Stimulated activated CD4-positive, alpha-beta T cell treated with anti-CD3 and anti-CD28 coated beads, Interleukin-4, amount 100 ng/mL, for 48 hours (primary cell): Measurements from ENCODE around the gene RAD51AP1.

Experiments used
- DNase-seq, 2 donors: peaks; one replicate each; pipeline ENCODE4 v3.0.0-alpha.2; 2020; ENCODE audit warnings: low read depth in 2 of 2

RAD51AP1 gene

GRCh38 chr12:4545195-4545594, 6.5 kb downstream of the RAD51AP1 start:
- DNase-seq: no peak

- no peak for DNase-seq
Measured at GRCh38 chr12:4552191-4552590, 13.5 kb downstream of the RAD51AP1 start.

- DNase-seq: no peak
Measured at GRCh38 chr12:4553943-4554342, 15.3 kb downstream of the RAD51AP1 start.

- no peak for DNase-seq
Measured at GRCh38 chr12:4555804-4556203, 17.1 kb downstream of the RAD51AP1 start.

- no peak for DNase-seq
Measured at GRCh38 chr12:4556735-4557530, 18.2 kb downstream of the RAD51AP1 start.

GRCh38 chr12:4557586-4557985, 18.9 kb downstream of the RAD51AP1 start:
- no peak for DNase-seq

- DNase-seq: no peak
Measured at GRCh38 chr12:4558171-4558570, 19.5 kb downstream of the RAD51AP1 start.

- DNase-seq: no peak
Measured at GRCh38 chr12:4562034-4562657, 23.5 kb downstream of the RAD51AP1 start, which contains the start of gene DYRK4. DYRK4 (plus strand) TSS chr12:4562208; CDS start chr12:4562246, 38 bp downstream.

GRCh38 chr12:4563336-4563735, 24.6 kb downstream of the RAD51AP1 start:
- no peak for DNase-seq

GRCh38 chr12:4564818-4565217, 26.1 kb downstream of the RAD51AP1 start:
- no peak for DNase-seq

GRCh38 chr12:4566474-4566873, 27.8 kb downstream of the RAD51AP1 start:
- no peak for DNase-seq

GRCh38 chr12:4567073-4567881, 28.6 kb downstream of the RAD51AP1 start:
- no peak for DNase-seq

GRCh38 chr12:4569261-4569660, 30.6 kb downstream of the RAD51AP1 start:
- no peak for DNase-seq

GRCh38 chr12:4572680-4573079, 34.0 kb downstream of the RAD51AP1 start:
- DNase-seq: no peak

- DNase-seq: no peak
Measured at GRCh38 chr12:4579305-4580102, 40.8 kb downstream of the RAD51AP1 start.

GRCh38 chr12:4580281-4580688, 41.6 kb downstream of the RAD51AP1 start:
- no peak for DNase-seq

- no peak for DNase-seq
Measured at GRCh38 chr12:4584281-4584680, 45.6 kb downstream of the RAD51AP1 start.

- DNase-seq: no peak
Measured at GRCh38 chr12:4584896-4585295, 46.2 kb downstream of the RAD51AP1 start.

- no peak for DNase-seq
Measured at GRCh38 chr12:4586500-4586899, 47.8 kb downstream of the RAD51AP1 start.

GRCh38 chr12:4587108-4587507, 48.4 kb downstream of the RAD51AP1 start:
- no peak for DNase-seq

GRCh38 chr12:4588916-4589315, 50.2 kb downstream of the RAD51AP1 start:
- DNase-seq: no peak

GRCh38 chr12:4589941-4590340, 51.3 kb downstream of the RAD51AP1 start:
- no peak for DNase-seq
